ENCODE measurements around the gene VPS37C. TPM values are rescaled to one million over a fixed set of nuclear protein-coding genes. Genes with fewer than 3 reads are reported as not detected.

Gene VPS37C
- total RNA-seq, 1 donor from 2014 or later, result 27.8 TPM

GRCh38 chr11:61198948-61199523 lies 37.8 kb upstream of the VPS37C start:
- Mint-ChIP-seq H3K9me3 (no peaks in the 10 kb centered on the region), H3K36me3 (no peaks in the 10 kb centered on the region), H3K27me3 (peaks cover 16% of the 10 kb centered on the region), H3K27ac (no peak overlapping the region), H3K4me3 (no peak overlapping the region), H3K4me1 (ENCODE audit: unreplicated experiment) (no peaks in the 10 kb centered on the region)
- no peak for DNase-seq (ENCODE audit: extremely low spot score, unreplicated experiment)
- no peak for TF ChIP-seq CTCF (conservative IDR thresholded peaks at IDR 0.05)

- Mint-ChIP-seq H3K27ac (no peak overlapping the region), H3K9me3 (no peaks in the 10 kb centered on the region), H3K36me3 (no peaks in the 10 kb centered on the region), H3K27me3 (peaks cover 16% of the 10 kb centered on the region), H3K4me1 (ENCODE audit: unreplicated experiment) (no peaks in the 10 kb centered on the region), H3K4me3 (no peak overlapping the region)
- no peak for TF ChIP-seq CTCF (conservative IDR thresholded peaks at IDR 0.05)
- DNase-seq (ENCODE audit: extremely low spot score, unreplicated experiment), result no peak
Observed at GRCh38 chr11:61198361-61198760, 37.1 kb upstream of the VPS37C start.

GRCh38 chr11:61195719-61196118 lies 34.5 kb upstream of the VPS37C start:
- DNase-seq (ENCODE audit: extremely low spot score, unreplicated experiment), result no peak
- no peak overlapping the region for H3K4me3 Mint-ChIP-seq
- H3K36me3 Mint-ChIP-seq, result no peaks in the 10 kb centered on the region
- H3K27me3 Mint-ChIP-seq, result peaks cover 6% of the 10 kb centered on the region
- H3K4me1 Mint-ChIP-seq (ENCODE audit: unreplicated experiment), result no peaks in the 10 kb centered on the region
- H3K27ac Mint-ChIP-seq, result no peak overlapping the region
- TF ChIP-seq CTCF (conservative IDR thresholded peaks at IDR 0.05), result no peak
- no peaks in the 10 kb centered on the region for H3K9me3 Mint-ChIP-seq

GRCh38 chr11:61194981-61195695 lies 33.9 kb upstream of the VPS37C start:
- Mint-ChIP-seq H3K27me3 (peaks cover 3% of the 10 kb centered on the region), H3K4me1 (ENCODE audit: unreplicated experiment) (no peaks in the 10 kb centered on the region), H3K27ac (no peak overlapping the region), H3K9me3 (no peaks in the 10 kb centered on the region), H3K36me3 (no peaks in the 10 kb centered on the region), H3K4me3 (no peak overlapping the region)
- no peak for DNase-seq (ENCODE audit: extremely low spot score, unreplicated experiment)
- TF ChIP-seq CTCF (conservative IDR thresholded peaks at IDR 0.05), result no peak

- Mint-ChIP-seq H3K4me1 (ENCODE audit: unreplicated experiment) (no peaks in the 10 kb centered on the region), H3K9me3 (no peaks in the 10 kb centered on the region), H3K27me3 (peaks cover 3% of the 10 kb centered on the region), H3K36me3 (no peaks in the 10 kb centered on the region), H3K27ac (no peak overlapping the region), H3K4me3 (no peak overlapping the region)
- DNase-seq (ENCODE audit: extremely low spot score, unreplicated experiment), result no peak
- TF ChIP-seq CTCF (conservative IDR thresholded peaks at IDR 0.05), result no peak
Observed at GRCh38 chr11:61194169-61194671, 33.0 kb upstream of the VPS37C start.

All from type B pancreatic cell (in vitro differentiated cells).